Thyroid gland (tissue), 4 donors: ENCODE results near the gene FRMPD2. TPM values are rescaled to one million over a fixed set of nuclear protein-coding genes. Genes with fewer than 3 reads are reported as not detected.

Experiments used
- DNase-seq, 2 donors: peaks; one replicate each; pipeline ENCODE4 v3.0.0-alpha.2; 2019
- H3K27ac ChIP-seq, 3 donors: fragments of 200-600 bp; sonication (generic); 1 replicate in 2 of 3; 2 replicates in 1 of 3; pipeline ENCODE4 v1.5.1; 2016 to 2019; ENCODE audit warnings: mild to moderate bottlenecking in 1 of 3, moderate library complexity in 1 of 3
- H3K27me3 ChIP-seq: fragments of 200-600 bp; sonication (generic); one replicate; pipeline ENCODE4 v1.5.1; 2019
- H3K36me3 ChIP-seq, 2 donors: fragments of 200-600 bp; sonication (generic); one replicate each; pipeline ENCODE4 v1.5.1; 2016 to 2019
- H3K4me1 ChIP-seq, 2 donors: fragments of 200-600 bp; sonication (generic); one replicate each; pipeline ENCODE4 v1.5.1; 2017 to 2019
- H3K4me3 ChIP-seq, 3 donors: fragments of 200-600 bp; sonication (generic); replicated peaks in 1 of 3; 1 replicate in 2 of 3; 2 replicates in 1 of 3; pipeline ENCODE4 v1.5.1; 2016; ENCODE audit warnings: mild to moderate bottlenecking in 1 of 3
- H3K9me3 ChIP-seq: fragments of 200-600 bp; sonication (generic); one replicate; pipeline ENCODE4 v1.5.1; 2017
- POLR2A ChIP-seq, 2 donors: fragments of 450-650 bp; IDR thresholded peaks; one replicate each; pipeline ENCODE4 v1.6.1; 2017; ENCODE audit warnings: antibody characterized with exemption in 2 of 2, mild to moderate bottlenecking in 2 of 2, moderate library complexity in 1 of 2
- WGBS, 2 donors: methylation state at CpG; one replicate each; pipeline ENCODE4 v1.1.5; 2017; 5-methylcytosine and 5-hydroxymethylcytosine counted together
- intact Hi-C: fragments of 100-400 bp; cut with DNase I; formaldehyde crosslinking; loops from one replicate; pipeline ENCODE4 v1.15.1; 2023
- total RNA-seq, 4 donors: library from RNA; depleted of rRNA; stranded (reverse); fragments of >200 nt; gene quantifications; one replicate each; pipeline ENCODE4 v1.2.3, GENCODE V29; 2016
- TF ChIP-seq, protein P1 (sequence below), 6 experiments: fragments of 200-600 bp in 3 of 6; fragments of 450-650 bp in 3 of 6; sonication (generic) in 3 of 6; IDR thresholded peaks; one replicate each; pipeline ENCODE4 v1.5.1; 2016 to 2019; ENCODE audit warnings: antibody characterized with exemption in 6 of 6, mild to moderate bottlenecking in 2 of 6, inconsistent platforms in 1 of 6, moderate library complexity in 1 of 6

The FRMPD2 gene
- total RNA-seq, 4 donors from 2014 or later: 0.50 to 4.4 (median 0.96) TPM

DNA sequence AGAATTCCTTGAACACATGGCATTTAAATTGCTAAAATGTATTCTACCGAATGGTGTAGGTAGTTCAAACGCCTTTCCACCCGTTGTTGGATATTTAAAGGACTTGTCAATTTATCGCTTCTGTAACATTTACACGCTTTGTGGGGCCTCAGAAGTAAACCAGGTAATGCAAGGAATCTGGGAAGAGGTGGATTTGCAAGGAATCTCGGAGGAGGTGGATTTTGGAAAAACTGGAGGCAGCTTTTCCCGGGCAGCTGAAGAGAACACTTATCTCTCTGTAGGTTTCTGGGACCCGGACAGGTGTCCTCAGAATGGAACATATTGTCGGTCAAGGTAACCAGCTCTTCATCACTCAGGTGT is 31.4 kb upstream of the FRMPD2 start:
- Histone ChIP-seq H3K27me3 (no peaks in the 10 kb centered on the region), H3K9me3 (no peaks in the 10 kb centered on the region), H3K36me3 (no peaks in the 10 kb centered on the region), H3K4me1 (peaks cover 16 to 24% of the 10 kb centered on the region in 2 donors), H3K27ac (peak overlapping the region; percentile 31 to 96 (median 36)), H3K4me3 (peak overlapping the region in 1 of 3 donors; percentile 95)
- TF ChIP-seq, protein P1, sequence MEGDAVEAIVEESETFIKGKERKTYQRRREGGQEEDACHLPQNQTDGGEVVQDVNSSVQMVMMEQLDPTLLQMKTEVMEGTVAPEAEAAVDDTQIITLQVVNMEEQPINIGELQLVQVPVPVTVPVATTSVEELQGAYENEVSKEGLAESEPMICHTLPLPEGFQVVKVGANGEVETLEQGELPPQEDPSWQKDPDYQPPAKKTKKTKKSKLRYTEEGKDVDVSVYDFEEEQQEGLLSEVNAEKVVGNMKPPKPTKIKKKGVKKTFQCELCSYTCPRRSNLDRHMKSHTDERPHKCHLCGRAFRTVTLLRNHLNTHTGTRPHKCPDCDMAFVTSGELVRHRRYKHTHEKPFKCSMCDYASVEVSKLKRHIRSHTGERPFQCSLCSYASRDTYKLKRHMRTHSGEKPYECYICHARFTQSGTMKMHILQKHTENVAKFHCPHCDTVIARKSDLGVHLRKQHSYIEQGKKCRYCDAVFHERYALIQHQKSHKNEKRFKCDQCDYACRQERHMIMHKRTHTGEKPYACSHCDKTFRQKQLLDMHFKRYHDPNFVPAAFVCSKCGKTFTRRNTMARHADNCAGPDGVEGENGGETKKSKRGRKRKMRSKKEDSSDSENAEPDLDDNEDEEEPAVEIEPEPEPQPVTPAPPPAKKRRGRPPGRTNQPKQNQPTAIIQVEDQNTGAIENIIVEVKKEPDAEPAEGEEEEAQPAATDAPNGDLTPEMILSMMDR (IDR thresholded peaks at IDR 0.05): no peak
- TF ChIP-seq POLR2A (IDR thresholded peaks at IDR 0.05): no peak
- 61 to 64% methylated on average over 9 of the region's 9 CpGs for WGBS, 2 donors
- DNase-seq: no peak
- intact Hi-C loops: no loop called here

DNA sequence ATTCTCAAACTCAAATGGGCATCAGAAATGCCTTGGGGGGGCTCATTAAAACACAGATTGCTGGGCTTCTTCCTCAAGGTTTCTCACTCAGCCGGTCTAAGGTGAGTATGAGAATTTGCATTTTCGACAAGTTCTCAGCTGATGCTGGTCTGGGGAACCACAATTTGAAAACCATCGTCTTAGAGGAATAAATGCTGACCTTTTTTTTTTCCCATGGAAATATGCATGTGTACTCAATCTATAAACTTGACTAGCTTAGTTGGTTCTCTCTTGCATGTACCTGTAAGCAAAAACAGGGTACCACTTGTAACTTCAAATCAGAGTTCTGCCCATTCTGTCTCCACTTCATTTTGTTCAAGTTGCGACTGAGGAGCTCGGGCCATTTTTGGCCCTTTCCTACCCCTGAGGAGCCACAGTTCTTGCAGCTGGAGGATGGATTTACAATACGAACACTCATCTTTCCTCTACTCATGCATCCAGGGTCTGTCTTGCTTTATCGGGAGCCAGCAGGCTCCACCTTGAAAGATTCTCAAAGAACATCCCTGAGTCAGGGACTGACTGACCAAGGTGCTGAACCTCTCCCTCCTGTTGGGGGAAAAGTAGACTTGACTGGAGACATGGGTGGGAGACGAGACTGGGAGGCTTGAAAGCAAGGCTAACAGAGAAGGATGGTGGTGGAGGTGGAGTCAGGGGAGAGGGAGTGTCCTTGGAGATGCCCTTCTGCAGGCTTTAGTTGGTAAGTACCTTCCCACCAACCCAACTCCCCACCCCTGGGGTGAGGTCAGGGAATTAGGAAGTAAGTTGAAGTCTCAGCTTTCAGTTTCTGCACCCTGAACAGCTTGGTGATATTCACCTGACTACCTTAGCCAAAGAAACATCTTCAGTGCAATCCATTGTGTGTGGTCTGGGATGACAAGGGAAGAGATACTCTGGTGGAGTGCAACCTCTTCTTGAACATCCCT is 28.3 kb upstream of the FRMPD2 start:
- TF ChIP-seq, protein P1 (IDR thresholded peaks at IDR 0.05): no peak
- no peak for TF ChIP-seq POLR2A (IDR thresholded peaks at IDR 0.05)
- no peaks in the 10 kb centered on the region for H3K36me3 ChIP-seq
- no peaks in the 10 kb centered on the region for H3K9me3 ChIP-seq
- 91 to 94% methylated on average over 8 of the region's 8 CpGs for WGBS, 2 donors
- no peak overlapping the region for H3K27ac ChIP-seq
- intact Hi-C loops: no loop called here
- H3K4me1 ChIP-seq: peaks cover 20 to 22% of the 10 kb centered on the region in 2 donors
- no peak overlapping the region for H3K4me3 ChIP-seq
- H3K27me3 ChIP-seq: no peaks in the 10 kb centered on the region
- no peak for DNase-seq

DNA sequence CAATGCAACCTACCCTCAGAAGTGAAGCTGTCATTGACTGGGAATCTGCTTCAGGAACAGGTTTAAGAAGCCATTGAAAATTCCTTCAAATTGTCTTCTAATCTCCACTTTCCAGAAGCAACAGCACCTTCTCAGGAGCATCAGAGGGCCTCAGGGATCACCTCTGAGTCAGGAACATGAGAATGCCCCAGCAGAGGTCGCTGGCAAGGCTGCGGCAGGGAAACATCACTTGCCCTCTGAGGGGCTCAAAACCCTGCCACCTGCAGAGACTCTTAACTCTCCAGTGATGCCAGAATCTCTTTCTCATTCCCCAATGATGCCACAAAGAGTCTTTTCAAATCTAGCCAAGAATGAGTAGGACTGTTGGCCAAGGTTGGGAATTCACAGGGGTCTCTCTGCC is 26.1 kb upstream of the FRMPD2 start:
- no peak for DNase-seq
- Histone ChIP-seq H3K4me1 (peaks cover 12 to 14% of the 10 kb centered on the region in 2 donors), H3K9me3 (no peaks in the 10 kb centered on the region), H3K27me3 (no peaks in the 10 kb centered on the region), H3K27ac (peak overlapping the region in 2 of 3 donors; percentile 16 to 66), H3K36me3 (no peaks in the 10 kb centered on the region), H3K4me3 (no peak overlapping the region)
- TF ChIP-seq, protein P1 (IDR thresholded peaks at IDR 0.05): no peak
- TF ChIP-seq POLR2A (IDR thresholded peaks at IDR 0.05): no peak
- intact Hi-C loops: no loop called here
- WGBS, 2 donors: 61 to 69% methylated on average over 2 of the region's 2 CpGs

DNA sequence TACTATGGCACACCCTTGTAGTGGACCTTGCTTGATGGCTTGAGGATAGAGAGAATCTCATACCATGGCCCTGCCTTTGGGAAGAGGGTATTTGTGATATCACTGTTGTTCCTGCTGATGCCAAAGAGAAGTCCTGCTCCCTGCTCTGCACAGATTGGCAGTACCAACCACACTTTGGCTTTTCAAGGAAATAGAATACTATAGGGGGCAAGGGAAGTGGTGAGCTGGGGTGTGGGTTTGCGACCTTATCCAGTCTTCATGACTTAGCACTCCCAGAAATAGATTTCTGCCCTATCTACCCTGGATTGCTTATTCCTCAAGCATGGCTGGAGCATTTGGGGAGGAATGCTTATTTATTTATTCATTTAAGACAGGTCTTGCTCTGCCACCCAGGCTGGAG is 25.2 kb upstream of the FRMPD2 start:
- H3K27me3 ChIP-seq: no peaks in the 10 kb centered on the region
- 0 to 100% methylated on average over 1 of the region's 1 CpG for WGBS, 2 donors
- no peak overlapping the region for H3K4me3 ChIP-seq
- TF ChIP-seq, protein P1 (IDR thresholded peaks at IDR 0.05): no peak
- no peak for TF ChIP-seq POLR2A (IDR thresholded peaks at IDR 0.05)
- H3K27ac ChIP-seq: peak overlapping the region; percentile 54 to 66 (median 54)
- no peaks in the 10 kb centered on the region for H3K36me3 ChIP-seq
- H3K4me1 ChIP-seq: peaks cover 12 to 14% of the 10 kb centered on the region in 2 donors
- no peak for DNase-seq
- intact Hi-C loops: no loop called here
- no peaks in the 10 kb centered on the region for H3K9me3 ChIP-seq

DNA sequence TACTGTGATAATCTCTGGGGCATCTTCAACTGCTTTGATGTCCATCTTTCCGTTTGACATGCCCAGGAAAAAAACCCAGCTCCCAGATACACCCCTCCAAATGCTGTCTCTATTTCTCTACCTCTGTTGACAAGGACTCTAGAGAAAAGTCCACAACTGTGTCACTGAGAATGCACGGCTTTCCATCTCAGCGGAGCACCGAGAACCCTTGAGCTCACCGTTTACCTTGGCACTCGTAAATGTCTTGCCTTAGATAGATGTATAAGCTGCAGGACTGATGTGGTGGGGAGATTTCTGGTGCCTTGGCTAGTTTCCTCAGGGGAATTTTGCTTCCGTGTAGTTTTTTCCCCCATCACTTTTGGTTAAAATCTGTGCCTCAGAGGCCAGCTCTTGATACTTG is 24.6 kb upstream of the FRMPD2 start:
- H3K4me1 ChIP-seq: peaks cover 12 to 14% of the 10 kb centered on the region in 2 donors
- intact Hi-C loops: no loop called here
- peak overlapping the region; percentile 54 to 66 (median 54) for H3K27ac ChIP-seq

More for the DNA sequence above, 24.6 kb upstream of the FRMPD2 start:
- Histone ChIP-seq H3K27me3 (no peaks in the 10 kb centered on the region), H3K4me3 (no peak overlapping the region), H3K9me3 (no peaks in the 10 kb centered on the region), H3K36me3 (no peaks in the 10 kb centered on the region)
- WGBS, 2 donors: 31 to 42% methylated on average over 7 of the region's 7 CpGs
- TF ChIP-seq, protein P1 (IDR thresholded peaks at IDR 0.05): no peak
- no peak for TF ChIP-seq POLR2A (IDR thresholded peaks at IDR 0.05)
- DNase-seq: peak; percentile 66 to 67
